BLaER1 (cell line): ENCODE results near the gene FOXL2NB.
A peak's percentile ranks its signal among the peaks of the same experiment; 100 is the strongest.

Source experiments
- H3K27ac ChIP-seq: shearing (Covaris generic); formaldehyde crosslinking; 2 replicates; pipeline ENCODE4 v1.8.1; 2022
- H3K27me3 ChIP-seq: shearing (Covaris generic); formaldehyde crosslinking; 2 replicates; pipeline ENCODE4 v1.8.1; 2022
- H3K36me3 ChIP-seq: shearing (Covaris generic); formaldehyde crosslinking; 2 replicates; pipeline ENCODE4 v1.8.1; 2022
- H3K4me1 ChIP-seq: shearing (Covaris generic); formaldehyde crosslinking; 2 replicates; pipeline ENCODE4 v1.8.1; 2022
- H3K4me2 ChIP-seq: shearing (Covaris generic); formaldehyde crosslinking; 2 replicates; pipeline ENCODE4 v1.8.1; 2022
- H3K4me3 ChIP-seq: shearing (Covaris generic); formaldehyde crosslinking; 2 replicates; pipeline ENCODE4 v1.8.1; 2022
- H3K9ac ChIP-seq: shearing (Covaris generic); formaldehyde crosslinking; 2 replicates; pipeline ENCODE4 v1.8.1; 2022
- H3K9me3 ChIP-seq: shearing (Covaris generic); formaldehyde crosslinking; 2 replicates; pipeline ENCODE4 v1.8.1; 2022
- H4K20me1 ChIP-seq: shearing (Covaris generic); formaldehyde crosslinking; 2 replicates; pipeline ENCODE4 v1.8.1; 2022
- Cebpa-rat ChIP-seq: shearing (Covaris generic); IDR thresholded peaks from 2 replicates; pipeline ENCODE4 v1.8.1; 2022

FOXL2NB gene

GRCh38 chr3:138944929-138945708, 1.9 kb upstream of the FOXL2NB start:
- TF ChIP-seq Cebpa-rat, result no peak
- Histone ChIP-seq H3K27me3 (peaks cover 100% of the 10 kb centered on the region), H3K36me3 (no peaks in the 10 kb centered on the region), H3K4me2 (peak overlapping the region; percentile 76), H3K27ac (no peak overlapping the region), H3K4me3 (peak overlapping the region; percentile 58), H3K4me1 (peaks cover 32% of the 10 kb centered on the region), H3K9ac (no peak overlapping the region), H4K20me1 (peaks cover 99% of the 10 kb centered on the region), H3K9me3 (no peaks in the 10 kb centered on the region)

DNA sequence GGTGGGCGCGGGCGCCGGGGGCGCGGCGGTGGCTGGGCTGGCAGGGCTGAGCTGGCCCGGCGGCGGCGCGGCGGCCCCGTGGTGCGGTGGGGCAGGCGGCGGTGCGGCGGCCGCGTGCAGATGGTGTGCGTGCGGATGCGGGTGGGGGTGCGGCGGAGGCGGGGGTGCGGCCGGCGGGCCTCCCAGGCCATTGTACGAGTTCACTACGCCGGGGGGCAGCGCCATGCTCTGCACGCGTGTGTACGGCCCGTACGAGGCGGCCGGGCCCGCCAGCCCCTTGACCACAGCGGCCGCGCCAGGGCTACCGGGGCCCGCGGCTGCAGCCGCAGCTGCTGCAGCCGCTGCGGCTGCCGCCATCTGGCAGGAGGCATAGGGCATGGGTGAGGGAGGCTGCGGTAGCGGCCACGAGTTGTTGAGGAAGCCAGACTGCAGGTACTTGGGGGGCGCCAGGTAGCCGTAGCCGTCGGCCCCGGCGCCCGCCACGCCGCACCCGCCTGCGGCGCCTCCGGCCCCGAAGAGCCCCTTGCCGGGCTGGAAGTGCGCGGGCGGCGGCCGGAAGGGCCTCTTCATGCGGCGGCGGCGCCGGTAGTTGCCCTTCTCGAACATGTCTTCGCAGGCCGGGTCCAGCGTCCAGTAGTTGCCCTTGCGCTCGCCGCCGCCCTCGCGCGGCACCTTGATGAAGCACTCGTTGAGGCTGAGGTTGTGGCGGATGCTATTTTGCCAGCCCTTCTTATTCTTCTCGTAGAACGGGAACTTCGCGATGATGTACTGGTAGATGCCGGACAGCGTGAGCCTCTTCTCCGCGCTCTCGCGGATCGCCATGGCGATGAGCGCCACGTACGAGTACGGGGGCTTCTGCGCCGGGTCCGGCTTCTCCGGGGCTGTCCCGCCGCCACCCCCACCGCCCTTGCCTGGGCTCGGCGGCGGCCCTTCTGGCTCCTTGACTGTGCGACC, 1.0 kb upstream of the FOXL2NB start:
- Histone ChIP-seq H3K9me3 (peaks cover 2% of the 10 kb centered on the region; the same call in 1 of the 2 replicates), H3K9ac (no peak overlapping the region), H3K4me3 (peak overlapping the region; percentile 58), H4K20me1 (peaks cover 99% of the 10 kb centered on the region), H3K36me3 (no peaks in the 10 kb centered on the region), H3K27ac (no peak overlapping the region), H3K27me3 (peaks cover 100% of the 10 kb centered on the region), H3K4me1 (peaks cover 35% of the 10 kb centered on the region), H3K4me2 (peak overlapping the region; percentile 76)
- no peak for TF ChIP-seq Cebpa-rat

GRCh38 chr3:138947495-138948121, 591 bp downstream of the FOXL2NB start:
- Histone ChIP-seq H3K4me2 (no peak overlapping the region), H3K4me3 (no peak overlapping the region), H3K27me3 (peaks cover 100% of the 10 kb centered on the region), H3K27ac (no peak overlapping the region), H3K36me3 (no peaks in the 10 kb centered on the region), H3K4me1 (peaks cover 35% of the 10 kb centered on the region), H4K20me1 (peaks cover 95% of the 10 kb centered on the region), H3K9ac (no peak overlapping the region), H3K9me3 (peaks cover 3% of the 10 kb centered on the region; the same call in 1 of the 2 replicates)
- TF ChIP-seq Cebpa-rat, result no peak

- H3K36me3 ChIP-seq, result no peaks in the 10 kb centered on the region
- no peak for TF ChIP-seq Cebpa-rat
- peaks cover 35% of the 10 kb centered on the region for H3K4me1 ChIP-seq
- no peak overlapping the region for H3K4me2 ChIP-seq
- H3K9ac ChIP-seq, result no peak overlapping the region
- peaks cover 87% of the 10 kb centered on the region for H4K20me1 ChIP-seq
- H3K4me3 ChIP-seq, result no peak overlapping the region
- peaks cover 94% of the 10 kb centered on the region for H3K27me3 ChIP-seq
- peaks cover 3% of the 10 kb centered on the region; the same call in 1 of the 2 replicates for H3K9me3 ChIP-seq
- no peak overlapping the region for H3K27ac ChIP-seq
Observed at GRCh38 chr3:138948371-138949001, 1.5 kb downstream of the FOXL2NB start.

DNA sequence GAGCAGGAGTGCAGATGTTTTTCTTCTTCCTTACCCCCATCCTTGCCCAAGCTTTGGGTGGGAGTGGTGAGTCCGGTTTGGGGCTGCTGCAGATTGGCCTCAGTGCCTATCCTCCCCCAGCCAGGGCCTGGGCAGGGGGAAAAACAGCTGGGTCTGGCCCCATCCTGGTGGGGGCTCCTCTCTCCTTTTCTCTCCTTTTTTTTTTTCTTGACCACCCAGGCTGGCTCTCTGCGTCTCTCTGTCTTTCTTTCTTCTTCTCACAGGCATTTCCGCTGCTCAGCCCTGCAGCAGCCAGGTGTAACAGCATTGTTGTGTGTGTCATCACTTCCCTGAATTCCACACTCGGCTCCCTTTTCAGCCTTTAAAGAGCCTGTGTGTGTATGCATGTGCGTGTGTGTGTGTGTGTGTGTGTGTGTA, 2.0 kb downstream of the FOXL2NB start:
- no peak overlapping the region for H3K9ac ChIP-seq
- no peak overlapping the region for H3K4me3 ChIP-seq
- peaks cover 3% of the 10 kb centered on the region; the same call in 1 of the 2 replicates for H3K9me3 ChIP-seq
- no peaks in the 10 kb centered on the region for H3K36me3 ChIP-seq
- H3K27me3 ChIP-seq, result peaks cover 89% of the 10 kb centered on the region
- H3K4me1 ChIP-seq, result peaks cover 35% of the 10 kb centered on the region
- H4K20me1 ChIP-seq, result peaks cover 81% of the 10 kb centered on the region
- no peak overlapping the region for H3K4me2 ChIP-seq
- no peak for TF ChIP-seq Cebpa-rat
- H3K27ac ChIP-seq, result no peak overlapping the region

- Histone ChIP-seq H4K20me1 (peaks cover 76% of the 10 kb centered on the region), H3K27ac (no peak overlapping the region), H3K9me3 (peaks cover 3% of the 10 kb centered on the region; the same call in 1 of the 2 replicates), H3K36me3 (no peaks in the 10 kb centered on the region), H3K4me3 (peak overlapping the region; percentile 50), H3K9ac (no peak overlapping the region), H3K4me2 (peak overlapping the region; percentile 55), H3K4me1 (peaks cover 35% of the 10 kb centered on the region), H3K27me3 (peaks cover 84% of the 10 kb centered on the region)
- no peak for TF ChIP-seq Cebpa-rat
Observed at GRCh38 chr3:138949445-138950005, 2.5 kb downstream of the FOXL2NB start.

- no peak for TF ChIP-seq Cebpa-rat
- Histone ChIP-seq H3K36me3 (no peaks in the 10 kb centered on the region), H3K27me3 (peaks cover 80% of the 10 kb centered on the region), H3K4me3 (peak overlapping the region; percentile 50), H3K27ac (no peak overlapping the region), H3K4me2 (peak overlapping the region; percentile 55), H3K9ac (no peak overlapping the region), H3K4me1 (peaks cover 29% of the 10 kb centered on the region), H4K20me1 (peaks cover 70% of the 10 kb centered on the region), H3K9me3 (peaks cover 3% of the 10 kb centered on the region; the same call in 1 of the 2 replicates)
Observed at GRCh38 chr3:138950006-138950644, 3.1 kb downstream of the FOXL2NB start.

- Histone ChIP-seq H3K27ac (no peak overlapping the region), H3K4me1 (peaks cover 24% of the 10 kb centered on the region), H3K9me3 (peaks cover 3% of the 10 kb centered on the region; the same call in 1 of the 2 replicates), H3K9ac (no peak overlapping the region), H3K4me3 (no peak overlapping the region; the same call in 1 of the 2 replicates), H3K27me3 (peaks cover 80% of the 10 kb centered on the region), H4K20me1 (peaks cover 64% of the 10 kb centered on the region), H3K4me2 (no peak overlapping the region; the same call in 1 of the 2 replicates), H3K36me3 (no peaks in the 10 kb centered on the region)
- no peak for TF ChIP-seq Cebpa-rat
Observed at GRCh38 chr3:138950701-138951100, 3.7 kb downstream of the FOXL2NB start.
